MCF 10A (cell line): ENCODE measurements around the gene MUC20. TPM values are rescaled to one million over a fixed set of nuclear protein-coding genes. Genes with fewer than 3 reads are reported as not detected.
"Not testable (repeated sequence)": the region's sequence is repeated elsewhere in the genome, so short reads cannot be mapped to it uniquely, and the experiment has no call there.

Source experiments
- BruUV-seq: library from RNA; stranded (reverse); fragments of 400-500 nt; replicated peaks from 2 replicates; lab custom pipeline; 2021; lab: Mats Ljungman, UMichigan
- CTCF ChIA-PET: fragments of 300-600 bp; sonication (Branson Sonifier 250); formaldehyde crosslinking; extraction: SDS; loops from one replicate; lab custom pipeline; 2021; ENCODE audit warnings: antibody characterized with exemption, inconsistent platforms; lab: Yijun Ruan, JAX
- POLR2A ChIA-PET: fragments of 300-600, 350-650 bp; sonication (Branson Sonifier 250); formaldehyde crosslinking; extraction: SDS; loops from one replicate; lab custom pipeline; 2020; ENCODE audit warnings: antibody characterized with exemption, inconsistent platforms; lab: Yijun Ruan, JAX
- DNase-seq: peaks from one replicate; pipeline ENCODE4 v3.0.0-alpha.2; 2018; ENCODE audit not compliant: unreplicated experiment
- H3K27ac Mint-ChIP-seq: one replicate; pipeline ENCODE4 v1.8.0; 2022; ENCODE audit warnings: mild to moderate bottlenecking, low read depth, mixed read lengths; ENCODE audit not compliant: unreplicated experiment
- H3K27me3 Mint-ChIP-seq: one replicate; pipeline ENCODE4 v1.8.0; 2022; ENCODE audit warnings: mixed read lengths; ENCODE audit not compliant: insufficient read depth, unreplicated experiment
- H3K36me3 Mint-ChIP-seq: one replicate; pipeline ENCODE4 v1.8.0; 2022; ENCODE audit warnings: mild to moderate bottlenecking, moderate library complexity, mixed read lengths; ENCODE audit not compliant: insufficient read depth, unreplicated experiment
- H3K4me1 Mint-ChIP-seq: one replicate; pipeline ENCODE4 v1.8.0; 2022; ENCODE audit warnings: mixed read lengths; ENCODE audit not compliant: insufficient read depth, unreplicated experiment
- H3K4me3 Mint-ChIP-seq: one replicate; pipeline ENCODE4 v1.8.0; 2022; ENCODE audit warnings: mild to moderate bottlenecking, moderate library complexity, mixed read lengths; ENCODE audit not compliant: unreplicated experiment
- H3K9me3 Mint-ChIP-seq: one replicate; pipeline ENCODE4 v1.8.0; 2022; ENCODE audit warnings: mixed read lengths; ENCODE audit not compliant: unreplicated experiment
- CTCF ChIP-seq: fragments of 200-600 bp; IDR thresholded peaks from one replicate; pipeline ENCODE4 v1.8.0; 2022; ENCODE audit warnings: antibody characterized with exemption, mild to moderate bottlenecking; ENCODE audit not compliant: unreplicated experiment
- intact Hi-C: fragments of 100-400 bp; cut with micrococcal nuclease; formaldehyde crosslinking; loops from 2 replicates; pipeline ENCODE4 v1.14.1; 2022
- total RNA-seq: library from RNA; stranded (reverse); gene quantifications from 2 replicates; pipeline ENCODE4 v1.2.3, GENCODE V29; 2022

MUC20 gene
- total RNA-seq, 1 experiment from 2014 or later: 2.3 TPM

DNA sequence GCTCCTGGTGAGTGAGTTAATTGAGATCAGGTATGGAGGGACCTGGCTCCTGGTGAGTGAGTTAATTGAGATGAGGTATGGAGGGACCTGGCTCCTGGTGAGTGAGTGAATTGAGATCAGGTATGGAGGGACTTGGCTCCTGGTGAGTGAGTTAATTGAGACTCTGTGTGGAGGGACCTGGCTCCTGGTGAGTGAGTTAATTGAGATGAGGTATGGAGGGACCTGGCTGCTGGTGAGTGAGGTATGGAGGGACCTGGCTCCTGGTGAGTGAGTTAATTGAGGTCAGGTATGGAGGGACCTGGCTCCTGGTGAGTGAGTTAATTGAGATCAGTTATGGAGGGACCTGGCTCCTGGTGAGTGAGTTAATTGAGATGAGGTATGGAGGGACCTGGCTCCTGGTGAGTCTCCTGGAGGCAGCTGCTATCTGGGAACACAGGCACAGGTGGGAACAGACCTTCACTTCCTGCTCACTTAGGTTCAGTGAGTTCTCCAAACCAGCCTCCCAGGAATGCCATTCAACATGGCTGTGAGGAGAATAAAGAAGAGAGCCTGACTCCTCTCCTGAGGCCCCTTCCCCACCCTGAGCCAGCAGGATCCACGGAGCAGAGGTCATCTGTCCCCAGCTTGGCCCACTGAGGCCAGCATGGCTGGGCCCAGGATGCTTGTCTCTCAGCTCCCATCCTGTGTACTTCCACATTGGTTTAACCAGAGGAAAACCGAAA is 9.5 kb upstream of the MUC20 start:
- intact Hi-C loops, H3K4me3 Mint-ChIP-seq, H3K27me3 Mint-ChIP-seq, BruUV-seq, H3K27ac Mint-ChIP-seq, DNase-seq, H3K9me3 Mint-ChIP-seq, H3K36me3 Mint-ChIP-seq, H3K4me1 Mint-ChIP-seq, POLR2A ChIA-PET: not testable (repeated sequence)
- CTCF ChIA-PET: interaction anchor here (0.6 to 1.2 kb wide), 3 partner anchors 34 to 140 kb away, joined by 3 to 4 read pairs (median 3); no protein-coding TSS in a partner anchor

DNA sequence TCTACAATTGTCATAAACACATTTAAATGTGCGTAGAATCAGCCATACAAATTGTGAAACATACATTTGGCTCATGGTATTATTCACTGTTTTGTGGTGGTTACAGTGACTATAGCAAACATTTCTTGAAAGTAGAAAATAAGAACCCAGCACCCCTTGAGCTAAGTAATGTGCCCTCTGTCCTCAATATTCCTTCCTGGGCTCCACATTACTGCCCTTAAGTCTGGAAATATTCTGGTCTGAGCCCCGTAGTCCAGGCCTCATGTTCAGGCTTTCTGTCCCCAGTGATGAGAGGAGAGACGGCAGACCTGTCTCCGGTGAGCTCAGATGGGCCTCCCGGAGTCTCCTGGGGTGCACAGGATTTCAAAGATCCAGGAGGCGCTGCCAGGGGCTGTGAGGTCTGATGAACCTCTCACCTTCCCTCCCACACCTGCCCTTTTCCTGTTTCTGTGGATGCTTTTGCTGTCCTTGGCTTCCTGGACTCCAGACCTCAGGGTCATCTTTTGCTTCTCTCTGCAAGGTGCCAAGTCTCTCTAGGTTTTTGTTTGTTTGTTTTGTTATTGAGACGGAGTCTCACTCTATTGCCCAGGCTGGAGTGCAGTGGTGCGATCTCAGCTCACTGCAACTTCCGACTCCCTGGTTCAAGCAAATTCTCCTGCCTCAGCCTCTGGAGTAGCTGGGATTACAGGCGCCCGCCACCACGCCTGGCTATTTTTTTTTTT is 8.8 kb upstream of the MUC20 start:
- peaks cover 15% of the 10 kb centered on the region for H3K27me3 Mint-ChIP-seq
- H3K36me3 Mint-ChIP-seq: no peaks in the 10 kb centered on the region
- CTCF ChIA-PET: interaction anchor here (0.6 to 1.2 kb wide), 3 partner anchors 22 to 139 kb away, joined by 3 read pairs; no protein-coding TSS in a partner anchor
- POLR2A ChIA-PET: no interaction called here
- H3K4me1 Mint-ChIP-seq: peaks cover 11% of the 10 kb centered on the region
- no peak overlapping the region for H3K4me3 Mint-ChIP-seq
- no peak for TF ChIP-seq CTCF
- no peak overlapping the region for H3K27ac Mint-ChIP-seq
- H3K9me3 Mint-ChIP-seq: no peaks in the 10 kb centered on the region
- intact Hi-C loops: no loop called here
- BruUV-seq: no TSS peak
- no peak for DNase-seq

GRCh38 chr3:195712535-195712910 is 8.3 kb upstream of the MUC20 start:
- CTCF ChIA-PET: interaction anchor here (0.6 kb wide), 1 partner anchor 22 kb away, joined by 3 read pairs; no protein-coding TSS in a partner anchor
- POLR2A ChIA-PET, H3K4me3 Mint-ChIP-seq, H3K9me3 Mint-ChIP-seq, DNase-seq, BruUV-seq, H3K27ac Mint-ChIP-seq, H3K36me3 Mint-ChIP-seq, intact Hi-C loops: not testable (repeated sequence)
- H3K27me3 Mint-ChIP-seq: peaks cover 20% of the 10 kb centered on the region
- peaks cover 13% of the 10 kb centered on the region for H3K4me1 Mint-ChIP-seq

DNA sequence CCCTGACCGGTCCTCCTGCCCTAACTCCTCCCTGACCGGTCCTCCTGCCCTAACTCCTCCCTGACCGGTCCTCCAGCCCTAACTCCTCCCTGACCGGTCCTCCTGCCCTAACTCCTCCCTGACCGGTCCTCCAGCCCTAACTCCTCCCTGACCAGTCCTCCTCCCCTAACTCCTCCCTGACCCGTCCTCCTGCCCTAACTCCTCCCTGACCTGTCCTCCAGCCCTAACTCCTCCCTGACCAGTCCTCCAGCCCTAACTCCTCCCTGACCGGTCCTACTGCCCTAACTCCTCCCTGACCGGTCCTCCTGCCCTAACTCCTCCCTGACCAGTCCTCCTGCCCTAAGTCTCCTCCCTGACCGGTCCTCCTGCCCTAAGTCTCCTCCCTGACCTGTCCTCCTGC is 7.6 kb upstream of the MUC20 start:
- H3K9me3 Mint-ChIP-seq, POLR2A ChIA-PET, DNase-seq, BruUV-seq, H3K27ac Mint-ChIP-seq, H3K36me3 Mint-ChIP-seq, intact Hi-C loops, CTCF ChIA-PET, H3K4me3 Mint-ChIP-seq: not testable (repeated sequence)
- H3K4me1 Mint-ChIP-seq: peaks cover 13% of the 10 kb centered on the region
- H3K27me3 Mint-ChIP-seq: peaks cover 27% of the 10 kb centered on the region

DNA sequence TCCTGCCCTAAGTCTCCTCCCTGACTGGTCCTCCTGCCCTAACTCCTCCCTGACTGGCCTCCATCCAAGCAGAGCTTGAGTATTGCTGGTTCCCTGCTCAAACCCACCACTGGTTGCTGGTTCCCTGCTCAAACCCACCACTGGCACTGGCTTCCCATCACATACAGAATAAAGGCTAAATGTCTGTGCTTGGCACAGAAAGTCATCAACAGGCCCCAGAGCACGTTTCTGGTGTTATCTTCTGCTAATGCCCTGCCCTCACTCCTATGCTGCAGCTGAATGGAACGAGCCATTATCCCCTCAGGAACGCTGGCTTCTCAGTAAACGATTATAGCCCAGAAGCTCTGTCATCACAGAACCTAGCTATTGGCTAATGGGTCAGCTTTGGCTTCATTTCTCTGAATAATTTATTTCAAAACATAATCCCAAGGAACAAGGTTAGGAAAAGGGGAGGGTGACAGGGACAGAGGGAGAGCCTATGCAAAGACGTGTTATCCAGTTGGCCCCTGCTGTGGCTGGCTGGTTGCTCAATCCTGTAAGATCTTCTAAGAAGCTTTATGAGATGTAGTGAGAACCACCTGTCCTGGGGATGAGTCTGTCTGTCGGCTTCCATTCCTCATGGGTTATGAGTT is 6.3 kb upstream of the MUC20 start:
- TF ChIP-seq CTCF: no peak
- no peak for DNase-seq
- no peaks in the 10 kb centered on the region for H3K36me3 Mint-ChIP-seq
- ChIA-PET CTCF (interaction anchor here (0.8 to 1.2 kb wide), 2 partner anchors 11 to 105 kb away, joined by 3 read pairs; no protein-coding TSS in a partner anchor), POLR2A (interaction anchor here (0.8 to 1.1 kb wide), 2 partner anchors 10 to 81 kb away, joined by 4 to 5 read pairs; no protein-coding TSS in a partner anchor)
- H3K27me3 Mint-ChIP-seq: peaks cover 40% of the 10 kb centered on the region
- no TSS peak for BruUV-seq
- H3K4me3 Mint-ChIP-seq: no peak overlapping the region
- no peak overlapping the region for H3K27ac Mint-ChIP-seq
- peaks cover 13% of the 10 kb centered on the region for H3K4me1 Mint-ChIP-seq
- H3K9me3 Mint-ChIP-seq: no peaks in the 10 kb centered on the region
- intact Hi-C loops: no loop called here
